Calu3 (cell line): ENCODE measurements around the gene IDH2. TPM values are rescaled to one million over a fixed set of nuclear protein-coding genes. Genes with fewer than 3 reads are reported as not detected.
A peak's percentile ranks its signal among the peaks of the same experiment; 100 is the strongest.
"Not testable (repeated sequence)": the region's sequence is repeated elsewhere in the genome, so short reads cannot be mapped to it uniquely, and the experiment has no call there.

Experiments
- BruUV-seq: library from RNA; stranded (reverse); fragments of 400-500 nt; replicated peaks from 2 replicates; lab custom pipeline; 2021; lab: Mats Ljungman, UMichigan
- CTCF ChIA-PET: fragments of 300-600 bp; sonication (Branson Sonifier 250); formaldehyde crosslinking; loops from one replicate; lab custom pipeline; 2022; ENCODE audit warnings: antibody characterized with exemption; lab: Charles Lee
- DNase-seq: peaks from one replicate; pipeline ENCODE4 v3.0.0; 2022
- H3K27ac Mint-ChIP-seq: one replicate; pipeline ENCODE4 v1.8.0; 2022; ENCODE audit warnings: mixed read lengths; ENCODE audit not compliant: unreplicated experiment
- H3K27me3 Mint-ChIP-seq: one replicate; pipeline ENCODE4 v1.8.0; 2022; ENCODE audit warnings: mixed read lengths; ENCODE audit not compliant: unreplicated experiment
- H3K36me3 Mint-ChIP-seq: one replicate; pipeline ENCODE4 v1.8.0; 2022; ENCODE audit warnings: mild to moderate bottlenecking, moderate library complexity, mixed read lengths; ENCODE audit not compliant: insufficient read depth, unreplicated experiment
- H3K4me1 Mint-ChIP-seq: one replicate; pipeline ENCODE4 v1.8.0; 2022; ENCODE audit warnings: mild to moderate bottlenecking, low read depth, mixed read lengths; ENCODE audit not compliant: unreplicated experiment
- H3K4me3 Mint-ChIP-seq: one replicate; pipeline ENCODE4 v1.8.0; 2022; ENCODE audit warnings: mild to moderate bottlenecking, low read depth, moderate library complexity, mixed read lengths; ENCODE audit not compliant: unreplicated experiment
- H3K9me3 Mint-ChIP-seq: one replicate; pipeline ENCODE4 v1.8.0; 2022; ENCODE audit warnings: low read depth, mixed read lengths; ENCODE audit not compliant: unreplicated experiment
- CTCF ChIP-seq: fragments of 200-600 bp; IDR thresholded peaks from one replicate; pipeline ENCODE4 v1.8.0; 2022; ENCODE audit warnings: antibody characterized with exemption; ENCODE audit not compliant: unreplicated experiment
- intact Hi-C: fragments of 100-400 bp; cut with micrococcal nuclease; formaldehyde crosslinking; loops from one replicate; pipeline ENCODE4 v1.10.0; 2022; ENCODE audit not compliant: unreplicated experiment
- total RNA-seq: library from RNA; stranded (reverse); gene quantifications from 2 replicates; pipeline ENCODE4 v1.2.3, GENCODE V29; 2022

The IDH2 gene
- total RNA-seq, 1 experiment from 2014 or later: 108 TPM

GRCh38 chr15:90072978-90073640 lies 29.2 kb downstream of the IDH2 start:
- CTCF ChIA-PET: interaction anchor here (0.7 kb wide), 2 partner anchors 37 to 619 kb away, joined by 5 read pairs; no protein-coding TSS in a partner anchor
- intact Hi-C loops: no loop called here
- Mint-ChIP-seq H3K4me3 (no peak overlapping the region), H3K27me3 (no peaks in the 10 kb centered on the region), H3K27ac (no peak overlapping the region), H3K9me3 (no peaks in the 10 kb centered on the region), H3K36me3 (peaks cover 5% of the 10 kb centered on the region), H3K4me1 (no peaks in the 10 kb centered on the region)
- DNase-seq: no peak
- BruUV-seq: no TSS peak
- TF ChIP-seq CTCF: no peak

- Mint-ChIP-seq H3K4me1 (no peaks in the 10 kb centered on the region), H3K9me3 (no peaks in the 10 kb centered on the region), H3K36me3 (peaks cover 5% of the 10 kb centered on the region), H3K27ac (no peak overlapping the region), H3K4me3 (no peak overlapping the region), H3K27me3 (no peaks in the 10 kb centered on the region)
- intact Hi-C loops: loop anchor here (1.0 to 2.0 kb wide), 3 partner anchors 73 to 177 kb away; no protein-coding TSS in a partner anchor
- no TSS peak for BruUV-seq
- TF ChIP-seq CTCF: peak; percentile 77
- peak; percentile 86 for DNase-seq
- CTCF ChIA-PET: interaction anchor here (0.7 to 2.1 kb wide), 4 partner anchors 37 to 177 kb away, joined by 3 to 13 read pairs (median 4); partner anchors contain the start of gene AP3S2
These were observed 31.0 kb downstream of the IDH2 start for GRCh38 chr15:90071220-90071807.

- not testable (repeated sequence) for BruUV-seq, H3K36me3 Mint-ChIP-seq, H3K4me1 Mint-ChIP-seq, H3K4me3 Mint-ChIP-seq, DNase-seq, H3K27ac Mint-ChIP-seq, H3K27me3 Mint-ChIP-seq, H3K9me3 Mint-ChIP-seq
- intact Hi-C loops: loop anchor here (1.0 to 2.0 kb wide), 3 partner anchors 72 to 176 kb away; no protein-coding TSS in a partner anchor
- CTCF ChIA-PET: interaction anchor here (1.3 to 2.1 kb wide), 2 partner anchors 172 to 177 kb away, joined by 4 to 13 read pairs; partner anchors contain the start of gene AP3S2
These were observed 31.6 kb downstream of the IDH2 start for GRCh38 chr15:90070623-90071022.

- no TSS peak for BruUV-seq
- TF ChIP-seq CTCF: no peak
- no peak overlapping the region for H3K4me3 Mint-ChIP-seq
- H3K27ac Mint-ChIP-seq: no peak overlapping the region
- CTCF ChIA-PET: no interaction called here
- intact Hi-C loops: no loop called here
- no peaks in the 10 kb centered on the region for H3K27me3 Mint-ChIP-seq
- H3K9me3 Mint-ChIP-seq: no peaks in the 10 kb centered on the region
- DNase-seq: no peak
- H3K4me1 Mint-ChIP-seq: no peaks in the 10 kb centered on the region
- peaks cover 5% of the 10 kb centered on the region for H3K36me3 Mint-ChIP-seq
These were observed 34.2 kb downstream of the IDH2 start for GRCh38 chr15:90067953-90068606.
